ENCODE data around the gene SERPINE1.

SERPINE1 gene

DNA sequence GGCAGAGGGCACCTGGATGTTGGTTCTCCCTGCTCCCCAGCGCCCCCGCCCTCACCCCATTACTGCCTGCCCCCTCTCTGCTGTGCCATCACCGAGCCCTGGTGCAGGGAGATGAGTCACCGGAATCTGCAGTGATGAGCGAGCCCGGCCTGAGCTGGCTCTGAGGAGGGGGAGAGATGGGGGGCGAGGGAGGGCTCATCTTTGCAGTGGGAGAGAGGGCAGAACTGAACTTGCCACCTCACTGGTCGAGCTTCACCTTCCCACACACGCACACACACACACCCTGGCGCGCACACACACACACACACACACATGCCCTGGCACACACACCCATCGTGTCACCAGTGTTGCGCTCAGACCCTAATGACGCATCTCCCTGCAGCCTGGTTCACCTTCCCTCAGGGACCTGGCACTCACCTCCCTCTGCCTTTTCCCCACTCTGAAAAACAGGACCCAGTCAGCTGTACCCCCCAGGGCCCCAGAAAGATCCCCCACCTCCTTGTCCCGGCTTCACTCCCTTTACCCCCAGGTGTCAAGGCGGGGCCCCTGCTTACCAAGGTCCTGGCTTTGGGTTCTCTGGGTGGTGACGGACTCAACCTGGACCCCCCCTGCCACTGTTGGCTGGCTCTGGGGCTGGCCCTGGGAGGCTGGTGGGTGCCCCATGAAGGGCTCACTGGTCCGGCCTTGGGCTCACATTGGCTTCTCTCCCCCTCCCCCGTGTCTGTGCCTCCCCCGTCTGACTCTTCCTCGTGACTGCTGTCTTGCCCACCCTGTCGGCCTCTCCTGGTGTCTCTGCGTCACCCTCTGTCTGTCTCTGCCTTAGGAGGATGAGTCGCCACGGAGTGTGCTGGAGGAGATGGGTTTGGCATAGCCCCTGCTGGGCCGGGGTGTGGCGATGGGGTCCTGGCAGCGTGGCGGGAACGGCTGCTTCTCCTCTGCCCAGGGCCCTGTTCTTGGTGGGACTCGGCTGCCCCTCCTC is 33.1 kb downstream of the SERPINE1 start:
- no peak for DNase-seq

DNA sequence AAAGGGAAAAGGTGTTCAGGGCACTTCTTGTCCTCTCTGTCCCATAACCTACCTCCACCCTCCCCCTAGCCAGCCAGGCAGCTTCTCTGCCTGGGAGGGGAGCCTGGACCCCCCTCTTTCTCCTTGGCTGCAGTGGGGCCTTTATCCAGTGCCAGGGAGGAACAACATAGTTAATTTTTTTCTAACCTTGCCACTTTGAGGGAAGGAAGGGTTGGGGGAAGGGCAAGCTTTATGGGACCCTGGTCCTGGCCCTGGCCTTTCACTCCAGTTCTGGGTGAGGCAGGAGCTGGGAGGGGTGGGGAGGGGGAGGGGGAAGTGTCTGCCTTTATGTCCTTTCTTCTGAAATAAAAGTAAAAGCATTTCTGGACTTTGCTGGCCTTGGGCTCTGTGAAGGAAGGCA is 34.0 kb downstream of the SERPINE1 start:
- DNase-seq: no peak

DNA sequence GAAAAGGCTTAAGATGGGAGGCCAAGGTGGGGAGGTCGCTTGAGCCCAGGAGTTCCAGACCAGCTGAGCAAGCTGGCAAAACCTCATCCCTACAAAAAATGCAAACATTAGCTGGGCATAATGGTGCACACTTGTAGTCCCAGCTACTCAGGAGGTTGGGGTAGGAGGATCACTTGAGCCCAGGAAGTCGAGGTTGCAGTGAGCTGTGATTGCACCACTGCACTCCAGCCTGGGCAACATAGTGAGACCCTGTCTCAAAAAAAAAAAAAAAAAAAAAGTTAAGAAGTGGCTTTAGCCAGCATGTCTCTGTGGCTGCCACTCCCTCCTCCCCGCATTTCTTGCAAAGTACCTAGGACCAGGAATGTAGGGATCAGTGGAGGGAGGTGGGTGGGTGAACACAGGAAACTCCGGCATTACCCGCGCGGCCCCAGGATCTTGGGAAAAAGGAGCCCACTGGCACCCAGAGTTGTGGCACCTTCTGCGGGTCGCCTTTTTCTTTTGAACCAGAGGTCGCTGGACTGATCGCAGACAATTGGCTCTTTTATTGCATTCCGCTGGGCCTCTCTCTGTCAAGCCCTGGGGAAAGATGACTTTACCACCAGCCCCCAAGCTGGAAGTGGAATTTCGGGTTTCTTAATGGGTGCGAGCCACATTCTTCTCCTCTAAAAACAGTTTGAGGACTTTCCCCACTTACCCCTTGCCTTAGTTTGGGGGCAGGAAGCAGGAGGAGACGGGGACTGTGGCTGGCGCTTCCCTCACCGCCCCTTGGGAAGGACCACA is 35.0 kb downstream of the SERPINE1 start:
- no peak for DNase-seq

DNA sequence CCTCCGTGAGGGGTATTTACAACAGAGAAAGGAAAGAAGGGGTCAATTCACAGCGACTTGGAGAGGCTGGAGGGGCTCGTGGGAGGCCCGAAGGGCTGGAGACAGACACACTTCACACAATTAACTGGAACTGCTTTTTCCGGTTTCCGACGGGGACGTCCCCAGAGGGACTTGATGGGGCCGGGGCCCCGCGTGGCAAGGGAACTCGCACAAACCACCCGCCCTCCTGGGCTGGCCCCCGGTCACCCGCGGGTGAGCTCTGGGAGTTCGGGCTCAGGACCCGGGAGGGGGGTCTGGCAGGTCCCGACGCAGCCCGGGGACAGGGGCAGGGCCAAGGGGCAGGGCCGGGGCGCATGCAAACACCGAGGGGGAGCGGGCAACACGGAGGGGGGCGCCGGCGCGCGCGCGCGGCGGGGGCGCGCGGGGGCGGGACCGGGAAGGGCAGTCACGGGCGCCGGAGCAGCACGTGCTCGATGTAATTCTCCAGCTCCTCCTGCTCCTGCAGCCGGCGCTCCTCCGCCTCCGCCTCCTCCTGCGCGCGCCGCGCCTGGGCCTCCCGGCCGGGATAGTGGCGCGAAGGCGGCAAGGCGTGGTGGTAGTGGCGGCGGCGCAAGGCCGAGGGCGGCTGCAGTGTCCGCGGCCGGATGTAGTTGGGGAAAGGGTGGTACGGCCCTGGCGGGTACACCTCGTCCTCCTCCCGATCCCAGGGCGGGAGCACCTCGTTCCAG is 35.8 kb downstream of the SERPINE1 start:
- no peak for DNase-seq

DNA sequence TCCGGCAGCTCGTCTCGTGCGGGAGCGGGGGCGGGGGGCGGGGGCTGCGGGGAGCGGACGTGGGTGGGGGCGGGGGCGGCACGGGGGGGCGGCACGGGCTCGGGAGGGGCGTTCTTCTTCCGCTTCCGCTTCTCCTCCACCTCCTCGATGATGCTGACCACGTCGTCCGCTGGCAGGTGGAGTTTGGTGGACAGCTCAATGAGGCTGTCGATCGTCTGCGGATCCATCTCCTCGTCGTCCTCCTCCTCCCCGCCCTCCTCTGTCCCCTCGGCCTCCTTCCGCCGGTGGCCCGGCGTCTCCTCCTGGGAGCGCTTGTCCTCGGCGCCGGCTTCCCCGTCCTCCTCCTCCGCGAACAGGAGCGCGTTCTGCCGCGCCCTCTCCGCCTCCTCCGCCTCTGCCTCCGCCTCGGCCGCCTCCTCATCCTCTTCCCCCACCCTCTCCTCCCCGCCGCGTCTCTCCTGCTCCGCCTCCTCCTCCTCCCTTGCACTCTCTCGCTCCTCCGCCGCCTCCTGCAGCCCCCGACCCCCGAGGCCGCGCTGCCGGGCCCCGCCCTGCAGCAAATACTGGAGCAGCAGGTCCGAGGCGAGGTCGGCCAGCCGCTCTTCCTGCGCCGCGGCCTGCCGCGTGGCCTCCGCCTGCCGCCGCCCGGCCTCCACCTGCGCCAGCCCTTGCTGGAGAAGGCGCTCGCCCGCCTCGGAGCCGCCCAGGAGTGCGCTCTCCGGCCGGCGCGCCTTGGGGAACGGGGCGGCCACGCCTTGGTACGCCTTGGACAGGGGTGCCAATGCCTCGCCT is 36.6 kb downstream of the SERPINE1 start:
- DNase-seq: no peak

DNA sequence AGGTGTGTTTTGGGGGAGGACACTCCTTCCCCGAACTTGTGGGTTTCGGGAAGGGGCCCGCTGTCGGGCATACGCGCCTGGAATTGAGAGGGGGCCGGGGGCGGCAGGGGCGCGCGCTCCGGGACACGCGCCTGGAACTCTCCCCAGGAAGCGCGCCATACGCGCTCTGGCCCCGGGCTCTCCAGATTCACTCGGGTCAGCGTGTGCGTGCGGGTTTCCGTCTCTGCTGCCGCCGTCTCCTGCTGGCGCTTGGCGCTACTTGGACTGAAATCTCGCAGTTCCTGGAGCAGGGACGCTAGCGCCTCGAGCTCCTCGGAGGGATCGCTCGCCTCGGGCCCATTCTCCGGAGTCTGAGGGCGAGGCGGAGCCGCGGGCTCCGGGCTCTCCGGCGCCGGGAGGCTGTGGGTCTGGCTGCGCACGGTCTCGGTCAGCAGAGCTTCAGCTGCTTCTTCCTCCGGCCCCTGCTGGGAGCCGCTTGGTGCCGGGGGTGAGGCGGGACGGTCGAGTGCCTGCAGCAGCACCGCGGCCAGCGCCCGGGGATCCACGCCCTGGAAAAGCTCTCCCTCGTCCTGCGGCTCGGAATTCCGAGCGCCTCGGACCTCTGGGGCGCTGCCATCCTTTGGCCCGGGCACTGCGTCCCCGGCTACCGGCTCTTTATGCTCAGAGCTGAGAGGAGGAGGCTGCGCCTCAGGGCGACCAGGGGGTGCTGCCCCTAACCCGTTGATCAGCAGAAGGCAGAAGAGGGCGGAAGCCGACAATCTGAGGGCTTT is 37.4 kb downstream of the SERPINE1 start:
- no peak for DNase-seq

DNA sequence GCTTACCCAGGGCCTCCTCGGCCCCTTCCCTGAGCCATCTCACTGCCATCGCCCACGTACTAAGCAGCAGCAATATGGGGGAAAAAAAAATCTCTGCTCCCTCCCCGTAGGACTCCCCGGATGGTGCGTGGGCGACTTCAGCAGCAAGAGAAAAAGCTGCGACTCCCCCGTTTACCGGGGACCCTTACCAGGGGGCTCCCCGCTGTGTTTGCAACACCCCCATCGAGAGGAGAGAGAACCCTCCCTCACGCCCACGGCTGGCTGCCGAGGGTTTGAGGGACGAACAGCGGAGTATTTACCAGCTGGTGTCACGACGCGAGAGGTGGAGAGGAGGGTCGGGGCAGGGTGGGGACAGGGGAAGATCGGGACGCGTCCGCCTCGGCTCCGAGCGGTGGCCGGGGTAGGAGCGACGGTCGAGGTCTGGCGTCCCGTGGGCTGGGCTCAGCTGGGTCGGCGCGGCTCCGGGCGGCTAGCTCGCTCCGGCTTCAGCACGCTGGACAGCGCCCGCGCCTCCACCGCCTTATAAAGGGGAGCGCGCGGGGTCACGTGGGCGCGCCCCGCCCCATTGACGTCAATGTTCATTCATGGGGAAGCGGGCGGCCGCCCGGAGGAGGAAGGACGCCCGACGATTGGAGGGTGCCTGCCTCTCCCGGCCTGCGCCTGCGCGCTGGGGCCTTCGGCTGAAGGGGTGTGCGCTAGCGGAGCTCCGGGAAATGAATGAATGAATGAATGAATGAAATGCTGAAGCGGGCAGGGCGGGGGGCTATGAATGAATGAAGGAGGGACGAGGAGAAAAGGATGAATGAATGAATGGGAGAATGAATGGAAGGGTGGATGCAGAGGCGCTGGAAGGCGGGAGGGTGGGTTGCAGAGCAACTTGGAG is 38.4 kb downstream of the SERPINE1 start, which contains the start of gene VGF:
Gene VGF (minus strand): TSS at position 495 of the 883 bp plus-strand sequence. CDS start 726 bp downstream, outside the sequence.
- peak; percentile 95 for DNase-seq

DNA sequence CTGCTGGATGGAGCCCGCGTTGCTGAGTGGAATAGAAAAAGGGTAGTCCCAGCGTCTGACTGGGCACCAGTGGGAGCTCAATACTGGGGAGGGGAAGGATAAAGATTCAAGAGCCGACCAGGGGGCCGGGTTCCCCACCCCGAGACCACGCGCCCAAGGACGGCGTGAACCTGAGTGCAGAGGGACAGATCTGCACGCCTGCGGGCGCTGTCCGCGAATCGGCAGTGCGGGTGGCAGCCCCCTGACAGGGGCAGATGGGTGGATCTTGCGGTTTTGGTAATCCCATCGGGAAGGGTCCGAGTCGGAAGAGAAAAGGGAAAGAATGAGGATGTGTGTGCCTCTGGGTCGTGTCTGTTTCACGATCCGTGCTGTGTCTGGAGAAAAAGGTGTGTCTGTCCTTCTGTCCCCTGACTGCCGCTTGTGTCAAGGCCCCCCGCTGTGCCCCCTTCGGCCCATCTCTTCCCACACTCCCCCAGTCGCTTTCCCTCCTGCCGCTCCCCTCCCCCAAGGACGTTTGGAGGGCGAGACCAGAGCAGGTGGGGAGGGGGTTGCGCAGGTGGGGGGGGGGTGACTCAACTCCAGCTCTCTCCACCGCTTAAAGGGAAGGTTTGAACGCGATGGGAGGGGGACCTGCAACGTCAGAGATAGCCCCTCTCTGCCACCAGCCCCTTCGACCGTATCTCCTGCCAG is 39.2 kb downstream of the SERPINE1 start:
- no peak for DNase-seq

DNA sequence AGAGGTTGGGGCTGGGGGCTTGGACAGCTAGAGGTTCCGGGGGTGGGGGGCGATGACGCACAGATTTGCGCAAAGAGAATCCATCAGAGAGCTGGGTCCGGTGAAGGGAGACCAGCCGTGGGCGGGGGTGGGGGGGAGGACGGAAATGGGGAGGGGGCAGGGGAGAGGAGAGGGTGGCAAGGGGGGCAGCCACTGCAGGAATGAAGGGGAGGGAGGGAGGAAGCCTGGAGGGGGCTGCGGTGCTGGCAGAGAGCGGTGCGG is 39.7 kb downstream of the SERPINE1 start:
- no peak for DNase-seq

DNA sequence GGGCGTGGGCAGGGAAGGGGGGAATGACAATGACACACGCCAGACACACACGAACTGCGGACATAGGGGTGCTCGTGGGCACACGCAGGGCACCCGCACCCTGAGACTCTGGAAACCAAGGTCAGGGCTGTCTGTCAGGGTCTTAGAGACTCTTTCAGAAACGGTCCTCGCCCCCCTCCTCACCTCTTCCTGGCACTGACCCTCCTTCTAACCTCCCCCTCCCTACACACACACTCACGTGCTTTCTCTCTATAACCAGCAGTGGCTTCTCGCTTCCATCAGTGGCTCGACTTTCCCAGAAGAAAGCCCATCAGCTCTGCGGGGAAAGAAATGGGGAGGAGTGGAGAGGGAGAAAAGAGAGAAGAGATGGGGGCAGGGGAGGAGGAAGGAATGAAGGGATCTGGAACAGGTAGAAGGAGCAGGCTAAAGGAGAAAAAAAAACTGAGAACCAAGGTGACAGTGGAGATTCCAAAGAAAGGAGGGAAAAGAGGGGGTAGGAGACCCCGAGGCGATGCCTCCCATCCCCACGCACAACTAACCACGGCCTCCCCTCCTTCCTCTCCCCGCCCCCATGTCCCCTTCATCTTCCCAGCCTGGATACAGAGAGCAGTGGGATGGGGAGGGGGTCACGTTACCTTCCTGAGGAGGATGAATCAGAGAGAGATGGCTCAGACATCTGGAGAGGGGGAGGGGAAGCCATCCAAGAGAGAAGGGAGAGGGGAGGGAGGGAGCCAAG is 40.2 kb downstream of the SERPINE1 start:
- no peak for DNase-seq

DNA sequence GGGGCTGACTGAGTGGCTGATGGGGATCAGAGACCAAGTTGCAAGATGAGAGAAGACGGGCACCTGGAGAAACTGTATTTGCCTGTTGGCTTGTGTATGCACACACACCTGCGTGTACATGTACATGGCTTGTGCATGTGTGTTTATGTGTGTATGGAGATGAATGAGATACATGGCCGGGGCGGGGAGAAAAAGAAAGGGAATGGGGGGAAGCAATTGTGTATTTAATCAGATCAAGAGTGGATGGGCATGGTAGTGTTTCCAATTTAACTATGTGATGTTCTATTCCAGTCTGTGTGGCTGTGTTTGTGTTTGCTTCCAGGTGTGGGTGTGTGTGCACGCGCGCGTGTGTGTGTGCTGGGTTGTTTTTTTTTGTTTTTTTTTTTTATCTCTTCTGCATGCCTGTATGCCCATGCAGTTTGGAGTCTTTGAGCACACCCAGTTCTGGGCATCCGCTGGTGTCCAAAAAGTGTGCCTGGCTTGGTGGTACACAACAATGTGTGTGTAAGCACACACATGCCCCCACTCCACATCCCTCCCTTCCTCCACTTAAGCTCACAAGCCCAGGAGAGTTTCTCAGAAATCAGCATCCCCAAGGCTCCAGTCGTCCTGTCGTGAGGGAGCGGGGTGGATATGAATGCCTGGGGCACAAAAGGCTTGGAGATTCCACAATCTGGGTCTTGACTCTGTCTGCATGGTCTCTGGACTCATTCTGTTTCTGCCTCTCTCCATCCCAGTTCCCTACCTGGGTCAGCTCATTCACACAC is 40.9 kb downstream of the SERPINE1 start:
- no peak for DNase-seq

DNA sequence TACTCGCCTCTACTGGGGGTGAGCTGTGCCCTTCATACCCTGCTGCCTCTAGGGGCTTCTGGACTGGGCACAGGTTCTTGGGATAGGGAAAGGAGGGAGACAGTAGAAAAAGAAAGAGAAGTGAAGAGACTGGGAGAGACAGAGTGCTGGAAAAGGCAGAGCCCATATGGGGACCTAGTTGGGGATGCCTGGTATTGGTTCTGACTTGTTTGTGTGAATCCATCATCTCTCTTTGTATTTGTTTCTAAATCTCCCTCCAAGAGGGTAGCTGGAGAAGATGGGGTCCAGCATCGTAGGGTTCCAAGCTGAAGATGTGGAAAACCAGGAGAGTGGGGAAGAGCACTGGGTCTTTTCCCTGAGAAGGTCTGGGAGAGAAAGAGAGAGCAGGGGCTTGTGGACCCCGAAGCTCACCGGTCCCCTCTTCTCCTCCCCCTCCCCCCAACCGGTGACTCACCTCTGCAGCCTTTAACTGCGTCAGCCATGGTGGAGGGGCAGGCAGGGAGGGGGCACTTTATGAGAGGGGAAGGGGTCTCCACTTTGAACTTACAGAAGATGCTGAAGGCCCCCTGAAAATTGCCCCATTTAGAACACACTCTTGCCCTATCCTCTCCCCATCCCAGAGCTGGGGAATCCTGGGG is 41.6 kb downstream of the SERPINE1 start:
- no peak for DNase-seq

DNA sequence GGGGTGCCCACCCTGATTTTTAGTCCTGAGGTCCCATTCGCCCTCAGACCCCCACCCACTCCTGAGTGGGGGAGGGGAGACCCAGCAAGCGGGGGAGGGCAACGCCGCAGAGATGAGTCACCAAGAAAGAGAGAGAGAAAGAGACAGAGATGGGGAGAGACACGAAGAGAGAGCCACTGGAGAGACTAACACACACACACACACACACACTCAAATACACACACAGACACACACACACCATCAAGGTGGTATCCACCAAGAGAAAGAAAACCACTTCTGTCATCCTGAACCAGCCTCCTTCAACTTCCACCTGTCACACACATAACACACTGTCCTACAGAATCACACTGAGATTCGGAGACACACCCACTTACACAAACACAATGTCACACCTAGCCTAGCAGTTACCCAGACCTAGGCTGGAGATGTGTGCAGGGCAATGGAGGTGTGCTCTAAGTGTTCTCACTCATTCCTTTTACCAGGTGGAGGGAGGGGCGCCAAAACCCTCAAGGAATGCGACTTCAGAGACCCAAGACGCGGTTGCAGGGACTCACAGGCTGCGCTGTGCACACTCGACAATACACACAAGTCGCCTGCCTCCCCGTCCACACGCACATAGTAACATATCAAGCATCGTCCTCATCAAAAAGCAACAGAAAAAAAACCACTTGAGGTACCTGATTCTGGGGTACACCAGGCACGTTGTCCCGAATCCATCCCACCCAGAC is 42.4 kb downstream of the SERPINE1 start:
- no peak for DNase-seq

DNA sequence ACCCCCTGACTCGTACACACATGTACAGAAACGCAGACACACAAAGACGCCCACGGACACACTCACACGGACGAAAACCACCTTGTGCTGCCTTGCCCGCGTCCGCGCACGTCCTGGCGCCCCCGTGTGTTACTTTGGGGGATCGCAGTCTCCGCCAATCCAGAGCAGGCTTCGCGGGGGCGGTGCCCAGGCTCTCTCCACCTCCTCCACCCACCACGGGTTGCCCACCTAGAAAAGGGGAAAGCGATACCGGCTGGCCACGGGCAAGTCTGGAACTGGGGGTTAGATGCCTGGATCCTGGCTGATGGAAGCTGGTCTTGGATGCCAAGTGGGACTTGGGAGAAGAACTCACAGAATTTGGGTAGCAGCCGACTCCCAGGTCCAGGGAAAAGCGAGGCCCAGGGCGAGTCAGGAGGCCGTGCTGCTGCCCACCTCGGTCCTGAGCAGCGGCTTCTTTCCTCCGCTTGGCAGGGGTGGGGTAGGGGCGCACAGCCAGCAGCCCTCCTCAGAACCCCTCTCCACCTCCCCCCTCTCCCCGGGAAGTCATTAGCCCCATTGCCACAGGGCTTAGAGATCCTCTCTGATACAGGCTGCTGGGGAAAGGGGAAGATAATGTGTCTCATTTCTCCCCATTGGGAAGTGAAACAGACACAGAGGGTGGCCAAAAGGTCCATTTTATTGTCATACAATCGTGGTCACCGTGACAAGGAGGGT is 43.1 kb downstream of the SERPINE1 start:
- peak; percentile 75 for DNase-seq

DNA sequence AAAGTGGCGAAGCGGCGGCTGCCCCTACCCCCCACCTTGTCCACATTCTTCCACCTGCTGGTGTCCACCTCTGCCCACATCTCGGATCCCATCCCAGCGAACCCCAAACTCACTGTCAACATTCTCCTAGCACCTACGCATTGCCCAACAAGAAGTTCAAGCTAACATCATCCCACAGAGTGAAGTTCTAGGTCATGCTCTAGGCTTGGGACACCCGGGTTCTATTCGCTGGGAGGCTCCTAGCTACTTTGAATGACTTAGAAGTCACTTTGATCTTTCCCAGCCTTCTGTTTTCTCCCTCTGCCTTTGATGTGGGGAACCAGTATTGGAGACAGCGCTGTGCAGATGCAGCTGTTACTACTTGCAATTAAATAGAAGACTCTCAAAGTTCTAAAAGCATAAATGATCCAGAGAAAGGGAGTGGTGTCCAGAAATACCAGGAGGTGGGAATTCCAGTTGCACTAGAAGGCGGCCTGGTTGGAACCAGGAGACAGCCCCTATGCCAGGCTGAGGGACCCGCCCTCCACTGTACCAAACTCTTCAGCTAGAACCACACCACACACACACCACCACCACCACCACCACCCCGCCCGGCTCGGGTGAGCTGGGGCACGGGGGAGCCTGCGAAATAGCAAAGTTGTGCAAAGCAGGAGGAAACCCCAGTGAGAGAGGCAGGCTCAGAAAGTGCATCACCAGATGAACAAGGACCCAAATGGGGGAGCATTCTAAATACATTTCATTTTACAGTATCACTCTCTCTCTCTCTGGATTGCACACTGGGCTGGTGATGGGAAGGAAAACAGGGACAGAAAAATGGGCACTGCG is 43.9 kb downstream of the SERPINE1 start:
- DNase-seq: no peak

DNA sequence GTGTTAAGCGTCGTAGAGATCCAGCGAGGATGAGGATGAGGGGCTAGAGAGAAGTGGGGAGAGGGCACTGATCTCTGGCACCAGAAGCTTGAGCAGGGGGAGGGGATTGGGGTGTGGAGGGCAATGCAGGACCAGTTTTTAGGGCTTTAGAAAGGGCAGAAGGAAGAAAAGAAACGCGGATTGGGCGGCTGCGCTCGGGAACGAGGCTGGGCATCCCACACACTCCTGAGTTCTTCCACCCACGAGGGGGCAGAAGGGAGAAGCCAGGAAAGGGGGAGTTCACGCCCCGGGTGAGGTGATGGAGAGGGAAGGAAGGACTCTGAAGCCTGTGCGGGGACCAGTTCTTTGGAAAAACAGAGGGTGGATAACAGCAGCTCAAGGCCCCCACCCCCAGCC is 44.5 kb downstream of the SERPINE1 start:
- DNase-seq: no peak

All from CD4-positive, alpha-beta T cell treated with Interferon gamma for 1 hour (primary cell).